Measurements from ENCODE around the gene HOMER2.
"Not testable (repeated sequence)": the region's sequence is repeated elsewhere in the genome, so short reads cannot be mapped to it uniquely, and the experiment has no call there.

HOMER2 gene

GRCh38 chr15:82892573-82892972, 59.9 kb downstream of the HOMER2 start:
- DNase-seq: no peak

GRCh38 chr15:82890995-82891390, 61.5 kb downstream of the HOMER2 start:
- DNase-seq: no peak

DNA sequence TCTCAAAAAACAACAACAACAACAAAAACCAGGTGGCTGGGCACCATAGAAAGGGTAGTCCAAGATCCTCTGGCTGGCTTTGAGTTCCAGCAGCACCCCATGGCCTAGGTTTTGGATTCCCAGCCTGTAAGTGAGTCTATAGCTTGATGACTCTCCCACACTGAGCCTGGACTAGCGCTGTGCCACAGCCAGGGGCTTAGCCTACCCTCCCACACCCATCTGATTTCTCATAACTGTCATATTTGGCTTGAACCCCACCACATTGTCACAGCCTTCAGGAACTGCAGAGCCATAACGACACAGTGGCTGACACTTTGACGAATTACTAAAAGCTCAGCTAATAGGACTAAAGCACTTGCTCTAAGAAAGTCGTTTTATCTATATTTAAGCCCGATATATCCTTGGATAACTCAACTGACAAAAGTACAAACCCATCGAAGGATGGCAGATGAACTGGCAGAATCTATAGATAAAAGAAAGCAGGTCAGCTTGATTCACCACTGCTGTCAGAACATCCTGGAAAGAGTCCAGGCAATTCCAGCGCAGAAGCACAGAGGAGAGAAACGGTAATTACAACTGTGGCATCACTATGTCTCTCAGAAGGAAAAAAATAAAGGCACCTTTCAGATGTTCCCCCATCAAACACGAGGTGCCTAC, 62.1 kb downstream of the HOMER2 start:
- no peak for DNase-seq

GRCh38 chr15:82882273-82882928, 70.1 kb downstream of the HOMER2 start:
- DNase-seq: no peak

- no peak for DNase-seq
These were observed 70.8 kb downstream of the HOMER2 start for GRCh38 chr15:82881747-82882146.

DNA sequence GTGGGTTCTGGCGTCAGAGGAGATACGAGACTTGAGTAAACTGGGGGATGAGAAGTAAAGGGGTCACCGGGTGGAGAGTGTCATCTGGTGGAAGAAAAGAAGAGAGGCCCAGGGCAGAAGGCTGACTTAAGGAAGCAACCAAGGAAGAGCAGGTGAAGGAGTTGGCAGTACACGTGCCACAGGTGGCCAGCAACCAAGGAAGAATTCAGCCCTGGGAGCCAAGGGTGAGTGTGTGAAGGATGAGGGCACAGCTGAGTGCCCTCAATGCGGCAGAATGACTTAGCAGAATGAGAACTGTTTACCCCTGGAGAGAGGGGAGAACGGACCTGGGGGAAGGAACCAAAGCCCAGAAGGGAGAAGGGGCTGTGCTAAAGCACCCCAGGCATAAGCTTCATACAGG, 71.8 kb downstream of the HOMER2 start:
- no peak for DNase-seq

- no peak for DNase-seq
These were observed 74.2 kb downstream of the HOMER2 start for GRCh38 chr15:82878325-82878724.

GRCh38 chr15:82877825-82878224, 74.7 kb downstream of the HOMER2 start:
- no peak for DNase-seq

- DNase-seq: no peak
These were observed 77.0 kb downstream of the HOMER2 start for GRCh38 chr15:82875411-82876003.

DNA sequence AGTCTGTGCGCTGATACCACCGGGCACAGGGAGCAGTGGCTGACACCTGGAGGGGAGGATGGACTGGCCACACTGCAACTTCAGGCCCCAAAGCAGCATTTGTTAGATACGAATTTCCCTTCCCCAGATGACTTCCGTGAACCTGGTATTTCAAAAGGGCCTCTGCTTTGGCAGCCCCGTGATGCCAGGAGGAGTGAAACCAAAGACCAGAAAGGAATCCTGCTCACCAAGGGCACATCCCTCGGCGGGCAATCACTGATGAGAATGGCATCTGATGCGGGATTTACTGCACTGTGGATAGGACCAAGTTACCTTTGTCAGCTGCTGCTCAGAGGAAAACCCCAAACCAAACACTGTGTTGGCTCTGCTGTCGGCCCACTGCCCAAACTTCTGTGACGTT, 77.6 kb downstream of the HOMER2 start:
- DNase-seq: no peak

DNA sequence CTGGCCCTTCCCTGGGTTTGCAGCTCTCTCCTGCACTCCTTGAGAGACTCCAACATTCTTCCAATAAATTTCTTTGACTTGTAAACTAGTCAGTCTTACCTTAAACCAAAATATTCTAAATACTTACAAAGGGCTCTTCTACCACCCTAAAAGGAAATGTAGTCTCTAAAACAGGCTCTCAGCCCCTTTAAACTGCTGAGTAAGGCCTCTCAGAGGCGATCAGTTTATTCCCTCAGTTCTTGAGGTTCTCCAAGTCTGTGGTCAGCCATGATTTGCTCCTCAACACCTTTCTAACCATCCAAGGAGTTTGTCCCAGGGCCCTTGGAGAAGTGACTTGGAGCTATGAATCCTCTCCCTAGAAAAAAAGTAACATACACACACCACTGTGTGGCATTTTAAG, 78.3 kb downstream of the HOMER2 start:
- DNase-seq: no peak

DNA sequence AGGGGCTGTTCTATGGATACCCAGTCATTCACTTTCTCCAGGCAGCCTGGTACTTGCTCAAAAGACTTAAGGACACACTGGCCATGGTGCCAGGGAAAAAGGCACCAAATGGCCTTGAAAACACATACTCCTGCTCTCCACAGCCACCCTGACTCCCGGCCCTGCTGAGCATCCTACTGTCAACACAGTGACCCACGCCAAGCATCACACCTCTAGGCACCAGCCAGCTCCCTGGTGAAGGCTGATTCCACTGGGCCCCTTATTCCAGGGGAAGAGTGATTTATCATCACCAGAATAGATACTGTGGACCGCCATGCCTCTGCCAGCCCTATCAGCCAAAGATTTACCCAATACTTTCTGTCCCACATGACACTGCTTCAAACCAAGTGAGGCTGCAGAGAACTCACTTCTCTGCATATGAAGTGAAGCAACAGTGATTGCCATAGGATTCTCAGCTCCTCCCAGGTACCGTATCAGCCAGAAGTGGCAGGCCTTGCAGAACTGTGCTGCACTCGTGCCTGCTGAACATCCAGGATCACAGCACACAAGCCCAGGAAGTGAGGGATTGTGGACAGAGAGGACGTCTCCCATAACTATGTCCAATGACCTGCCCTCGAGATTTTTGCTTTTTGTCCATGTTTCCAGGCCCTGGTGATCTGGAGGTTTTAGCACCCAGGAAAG, 79.4 kb downstream of the HOMER2 start:
- DNase-seq: no peak

GRCh38 chr15:82871832-82872484, 80.6 kb downstream of the HOMER2 start:
- no peak for DNase-seq

DNA sequence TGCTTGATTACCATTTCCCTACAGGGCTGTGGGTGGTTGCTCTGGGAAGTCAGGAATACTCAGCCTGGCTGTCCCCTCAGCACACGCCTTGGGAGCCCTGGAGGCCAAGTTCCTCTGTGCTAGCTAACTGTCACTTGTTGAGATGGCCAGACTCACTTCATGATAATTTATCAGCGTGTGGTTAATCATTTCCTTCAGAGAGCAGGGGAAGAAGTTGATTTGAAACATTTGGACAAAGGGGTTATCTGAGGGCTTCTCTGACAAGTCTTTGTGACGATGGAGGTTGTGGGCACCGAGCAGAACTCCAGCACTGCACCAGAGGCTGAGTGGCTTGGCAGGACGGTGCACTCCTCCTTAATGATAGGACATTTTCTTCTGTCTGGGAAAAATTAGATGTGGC, 81.2 kb downstream of the HOMER2 start:
- DNase-seq: no peak

DNA sequence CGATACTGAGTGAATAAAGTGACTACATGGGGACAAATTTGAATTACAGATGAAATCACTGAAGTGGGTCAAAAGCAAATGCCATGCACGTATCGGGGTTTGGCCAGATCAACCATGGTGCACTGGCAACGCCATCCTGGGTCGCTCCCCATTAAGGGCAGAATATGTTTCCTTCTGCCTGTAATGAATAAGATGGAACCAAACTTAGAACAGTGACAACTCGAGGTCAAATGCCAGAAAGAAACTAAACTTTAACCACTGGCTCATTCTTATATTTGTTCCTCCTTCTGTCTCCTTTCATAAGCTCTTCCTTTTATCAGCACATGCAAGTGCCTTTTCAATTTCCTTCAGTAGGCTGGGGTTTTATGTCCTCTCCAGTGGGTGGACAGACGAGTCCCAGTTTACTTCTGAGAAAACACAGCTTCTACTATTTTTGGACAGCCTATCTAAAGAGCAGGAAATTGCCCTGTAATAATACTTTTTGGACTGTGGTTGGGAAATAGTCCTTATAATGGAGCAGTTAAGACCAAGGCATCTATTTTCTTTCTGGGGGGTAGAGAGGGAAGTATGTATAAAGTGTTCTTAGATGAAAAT, 81.7 kb downstream of the HOMER2 start:
- no peak for DNase-seq

DNA sequence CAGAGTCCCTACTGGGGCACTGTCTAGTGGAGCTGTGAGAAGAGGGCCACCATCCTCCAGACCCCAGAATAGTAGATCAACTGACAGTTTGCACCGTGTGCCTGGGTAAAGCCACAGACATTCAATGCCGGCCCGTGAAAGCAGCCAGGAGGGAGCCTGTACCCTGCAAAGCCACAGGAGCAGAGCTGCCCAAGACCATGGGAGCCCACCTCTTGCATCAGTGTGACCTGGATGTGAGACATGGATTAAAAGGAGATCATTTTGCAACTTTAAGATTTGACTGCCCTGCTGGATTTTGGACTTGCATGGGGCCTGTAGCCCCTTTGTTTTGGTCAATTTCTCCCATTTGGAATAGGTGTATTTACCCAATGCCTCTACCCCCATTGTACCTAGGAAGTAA, 86.5 kb downstream of the HOMER2 start:
- not testable (repeated sequence) for DNase-seq

DNA sequence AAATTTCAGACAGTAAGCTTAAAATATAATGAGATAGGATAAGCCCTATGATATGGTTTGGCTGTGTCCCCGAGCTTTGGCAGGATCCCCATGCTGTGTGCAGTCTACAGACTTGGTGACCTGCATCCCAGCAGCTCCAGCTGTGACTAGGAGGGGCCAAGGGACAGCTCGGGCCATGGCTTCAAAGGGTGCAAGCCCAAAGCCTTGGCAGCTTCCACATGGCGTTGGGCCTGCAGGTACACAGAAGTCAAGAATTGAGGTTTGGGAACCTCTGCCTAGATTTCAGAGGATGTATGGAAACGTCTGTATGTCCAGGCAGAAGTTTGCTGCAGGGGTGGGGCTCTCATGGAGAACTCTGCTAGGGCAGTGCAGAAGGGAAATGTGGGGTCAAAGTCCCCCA, 86.9 kb downstream of the HOMER2 start:
- DNase-seq: not testable (repeated sequence)

DNA sequence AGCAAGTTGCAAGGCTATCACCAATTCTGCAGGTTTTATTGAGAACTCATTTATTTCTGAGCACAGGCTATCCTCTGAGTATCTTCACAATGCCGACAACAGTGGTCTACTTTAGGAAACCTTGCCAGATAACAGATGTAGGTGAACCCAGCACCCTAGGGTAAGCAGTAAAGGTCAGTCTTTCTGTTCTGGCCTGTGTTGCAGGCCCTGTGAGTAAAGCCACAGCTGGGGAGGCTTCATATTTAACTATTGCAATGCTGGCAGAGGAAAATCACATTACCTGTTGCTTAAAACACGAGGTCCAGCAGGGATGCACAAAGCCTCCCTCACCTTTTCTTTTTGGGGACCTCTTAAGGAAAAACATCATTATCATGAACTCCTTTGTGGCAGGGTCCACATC, 87.6 kb downstream of the HOMER2 start:
- DNase-seq: no peak

DNA sequence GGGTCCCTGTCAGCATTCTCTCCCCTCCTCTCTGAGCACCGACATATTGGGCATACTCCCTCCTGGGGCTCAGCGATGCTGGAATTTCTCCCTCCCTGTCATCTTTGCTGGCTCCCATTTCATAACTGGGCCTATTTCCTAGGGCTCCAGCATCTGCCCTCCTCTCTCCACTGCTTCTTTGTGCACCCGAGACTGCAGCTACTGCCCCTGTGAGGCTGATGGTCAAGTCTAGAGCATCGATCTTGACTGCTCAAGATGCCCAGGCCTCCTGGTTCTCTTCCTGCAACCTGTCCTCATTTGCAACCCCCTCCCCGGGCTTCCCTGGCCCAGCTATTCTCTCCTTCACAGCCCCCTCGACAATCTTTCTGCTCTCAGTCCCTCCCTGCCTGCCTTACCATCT, 89.6 kb downstream of the HOMER2 start:
- DNase-seq: no peak

DNA sequence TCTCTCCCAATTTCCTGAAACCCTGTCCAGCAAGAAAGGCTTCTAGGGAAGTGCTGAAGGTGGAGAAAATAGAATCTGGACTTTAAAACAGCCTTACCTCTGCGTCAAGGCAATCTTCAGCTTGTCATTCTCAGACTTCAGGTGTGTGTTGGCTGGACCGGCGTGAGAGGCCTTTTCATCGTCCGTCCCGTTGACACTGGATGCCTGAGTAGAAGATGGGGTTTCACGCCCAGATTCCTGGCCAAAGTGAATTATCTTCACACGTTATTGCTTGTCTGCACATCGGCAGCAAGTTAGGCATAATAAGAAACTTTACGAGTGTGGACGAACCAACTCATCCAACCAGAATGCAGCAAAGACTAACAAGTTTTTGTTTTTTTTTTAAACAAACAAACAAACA, 93.6 kb downstream of the HOMER2 start:
- DNase-seq: no peak

GRCh38 chr15:82856397-82857170, 95.9 kb downstream of the HOMER2 start:
- DNase-seq: no peak

Measured in stimulated activated naive CD4-positive, alpha-beta T cell treated with Interleukin-2 at 50 U/mL for 16 hours (primary cell).